Heart right ventricle (tissue), 16 donors: ENCODE data around the gene FILIP1L. TPM values are rescaled to one million over a fixed set of nuclear protein-coding genes. Genes with fewer than 3 reads are reported as not detected.

Experiments
- ATAC-seq, 8 donors: fragments of 200-7000 bp; cut with Tn5 transposase; one replicate each; pipeline ENCODE4 v1.9.1; 2020; ENCODE audit warnings: mild to moderate bottlenecking in 8 of 8, moderate library complexity in 8 of 8, moderate number of reproducible peaks in 1 of 8
- DNase-seq, 2 donors: peaks; one replicate each; pipeline ENCODE4 v3.0.0-alpha.2; 2020
- H3K27ac ChIP-seq, 10 donors: fragments of 200-600 bp; sonication (generic) in 2 of 10; one replicate each; pipeline versions ENCODE4 v1.5.0 to v1.8.0; 2020 to 2022; ENCODE audit warnings: mild to moderate bottlenecking in 3 of 10
- H3K27me3 ChIP-seq, 7 donors: fragments of 200-600 bp; one replicate each; pipeline ENCODE4 v1.8.0; 2021 to 2022; ENCODE audit warnings: mild to moderate bottlenecking in 2 of 7
- H3K36me3 ChIP-seq, 9 donors: fragments of 200-600 bp; sonication (generic) in 1 of 9; one replicate each; pipeline versions ENCODE4 v1.5.0 to v1.8.0; 2020 to 2022; ENCODE audit warnings: mild to moderate bottlenecking in 2 of 9
- H3K4me1 ChIP-seq, 9 donors: fragments of 200-600 bp; sonication (generic) in 1 of 9; one replicate each; pipeline versions ENCODE4 v1.5.0 to v1.8.0; 2020 to 2022; ENCODE audit warnings: mild to moderate bottlenecking in 4 of 9
- H3K4me3 ChIP-seq, 10 donors: fragments of 200-600 bp; sonication (generic) in 2 of 10; one replicate each; pipeline versions ENCODE4 v1.5.0 to v1.8.0; 2020 to 2022; ENCODE audit warnings: mild to moderate bottlenecking in 7 of 10, moderate library complexity in 2 of 10
- H3K9me3 ChIP-seq, 11 donors: fragments of 200-600 bp in 10 of 11; sonication (generic) in 2 of 11; one replicate each; pipeline versions ENCODE4 v1.5.0 to v1.8.0; 2013 to 2022; ENCODE audit warnings: mild to moderate bottlenecking in 2 of 11, control low read depth in 1 of 11, moderate library complexity in 1 of 11
- WGBS, 2 donors: extraction: QIAGEN DNeasy Blood & Tissue Kit; methylation state at CpG; one replicate each; pipeline ENCODE4 v1.1.7; 2013; ENCODE audit warnings: inconsistent platforms in 1 of 2; 5-methylcytosine and 5-hydroxymethylcytosine counted together
- intact Hi-C, 10 donors: fragments of 100-400 bp; cut with DNase I; formaldehyde crosslinking; loops; one replicate each; pipeline versions ENCODE4 v1.11.1 to v1.14.2; 2022
- polyA plus RNA-seq, 2 donors: library from polyadenylated mRNA; stranded (reverse); fragments of 200-250 nt; gene quantifications; one replicate each; pipeline ENCODE4 v1.2.3, GENCODE V29; 2013
- total RNA-seq, 10 donors: library from RNA; stranded (reverse); fragmentation: NEBNext Ultra II Directional in 3 of 10; extraction: Animal tissue kit (Norgen Biotek cat#: 25700) in 3 of 10; gene quantifications; one replicate each; pipeline versions ENCODE4 v1.2.1 to v1.2.4, GENCODE V29; 2021 to 2023
- TF ChIP-seq, protein P1 (sequence below), 9 donors: fragments of 200-600 bp; sonication (generic) in 2 of 9; IDR thresholded peaks; one replicate each; pipeline versions ENCODE4 v1.5.0 to v1.8.0; 2021 to 2022; ENCODE audit warnings: antibody characterized with exemption in 9 of 9, mild to moderate bottlenecking in 5 of 9, moderate library complexity in 1 of 9
- donor health status: Arrhythmogenic right ventricular cardiomyopathy.
- donor health status: ischemic (EF 13 %, LVEDD 7.1; RV severe dilation, severe dysfunction).
- donor health status: healthy with polysubstance abuse.
- donor health status: DM: no; HTN: yes; CAD: no.
- donor health status: DM: no; HTN: no; CAD: no.
- donor health status: ischemic (EF 25% LVEDD 6.9; RV normal size, moderate dysfunction).
- donor health status: ischemic (EF 25% LVEDD 5.7; RV mildly dilated, moderate dysfunction).
- donor health status: healthy.
- donor health status: DM: yes; HTN: yes; CAD: no.
- donor health status: Ischemic cardiomyopathy.
- donor health status: ischemic (EF 35%, LVEDD 5.7; RV mildly dilated, moderate dysfunction).
- donor health status: nonischemic (EF 11% LVEDD 7.7; RV severe dilation, severe dysfunction).
- donor health status: DM: yes; HTN: yes; CAD: no.
- donor health status: PGD.
- donor health status: ischemic (EF 29% LVEDD 5.4; RV normal size, mild dysfunction).
- donor health status: nonischemic (EF 23%, LVEDD 6.1; RV moderate dilation, normal function).

The FILIP1L gene
- total and polyA plus RNA-seq, 12 donors, result 15.9 to 134 (median 64.3) TPM

GRCh38 chr3:99958222-99958912 lies 155.9 kb downstream of the FILIP1L start:
- intact Hi-C loops, result no loop called here
- Histone ChIP-seq H3K27ac (peak overlapping the region in 5 of 10 donors; percentile 34 to 67 (median 57)), H3K36me3 (no peaks in the 10 kb centered on the region), H3K4me3 (no peak overlapping the region), H3K9me3 (no peaks in the 10 kb centered on the region), H3K27me3 (no peaks in the 10 kb centered on the region), H3K4me1 (peaks cover 4 to 73% (median 46%) of the 10 kb centered on the region in 9 donors)
- WGBS, 2 donors, result 56 to 65% methylated on average over 3 of the region's 3 CpGs
- TF ChIP-seq, protein P1, sequence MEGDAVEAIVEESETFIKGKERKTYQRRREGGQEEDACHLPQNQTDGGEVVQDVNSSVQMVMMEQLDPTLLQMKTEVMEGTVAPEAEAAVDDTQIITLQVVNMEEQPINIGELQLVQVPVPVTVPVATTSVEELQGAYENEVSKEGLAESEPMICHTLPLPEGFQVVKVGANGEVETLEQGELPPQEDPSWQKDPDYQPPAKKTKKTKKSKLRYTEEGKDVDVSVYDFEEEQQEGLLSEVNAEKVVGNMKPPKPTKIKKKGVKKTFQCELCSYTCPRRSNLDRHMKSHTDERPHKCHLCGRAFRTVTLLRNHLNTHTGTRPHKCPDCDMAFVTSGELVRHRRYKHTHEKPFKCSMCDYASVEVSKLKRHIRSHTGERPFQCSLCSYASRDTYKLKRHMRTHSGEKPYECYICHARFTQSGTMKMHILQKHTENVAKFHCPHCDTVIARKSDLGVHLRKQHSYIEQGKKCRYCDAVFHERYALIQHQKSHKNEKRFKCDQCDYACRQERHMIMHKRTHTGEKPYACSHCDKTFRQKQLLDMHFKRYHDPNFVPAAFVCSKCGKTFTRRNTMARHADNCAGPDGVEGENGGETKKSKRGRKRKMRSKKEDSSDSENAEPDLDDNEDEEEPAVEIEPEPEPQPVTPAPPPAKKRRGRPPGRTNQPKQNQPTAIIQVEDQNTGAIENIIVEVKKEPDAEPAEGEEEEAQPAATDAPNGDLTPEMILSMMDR (IDR thresholded peaks at IDR 0.05), result no peak
- ATAC-seq (peak in 4 of 8 donors; percentile 44 to 65 (median 62)), DNase-seq (no peak)

DNA sequence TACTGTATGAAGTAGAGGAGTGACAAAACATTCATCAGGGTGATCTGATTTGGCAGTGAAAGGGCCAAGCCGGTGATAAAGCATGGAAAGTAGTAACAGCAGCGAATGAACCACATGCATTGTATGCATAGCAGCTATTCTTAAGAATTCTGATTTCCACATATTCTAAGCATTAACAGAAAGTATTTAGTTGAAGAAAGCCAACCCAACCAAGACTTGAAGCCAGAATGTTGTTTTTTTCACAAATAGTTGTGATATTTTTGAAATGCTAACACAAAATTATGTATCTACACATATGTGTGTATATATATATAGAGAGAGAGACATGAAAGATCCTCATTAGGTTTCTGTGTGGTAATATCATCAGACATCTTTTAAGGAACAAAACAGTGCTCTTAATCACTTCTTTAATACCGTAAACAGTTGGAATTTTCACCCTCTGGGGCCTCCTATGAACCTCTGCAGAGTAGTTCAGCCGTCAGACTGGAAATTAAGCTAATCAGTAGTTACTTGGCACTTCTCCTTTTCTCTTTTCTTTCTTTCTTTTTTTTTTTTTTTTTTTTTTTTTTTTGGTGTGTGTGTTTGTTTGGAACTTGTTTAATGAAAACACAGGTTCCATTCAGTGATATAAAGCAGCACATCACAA lies 157.0 kb downstream of the FILIP1L start:
- no peaks in the 10 kb centered on the region for H3K9me3 ChIP-seq
- TF ChIP-seq, protein P1 (IDR thresholded peaks at IDR 0.05), result no peak
- intact Hi-C loops, result no loop called here
- no peak overlapping the region for H3K4me3 ChIP-seq
- no peaks in the 10 kb centered on the region for H3K27me3 ChIP-seq
- 74% methylated on average over 4 of the region's 4 CpGs for WGBS, 2 donors
- ATAC-seq (no peak), DNase-seq (no peak)
- H3K36me3 ChIP-seq, result no peaks in the 10 kb centered on the region
- peaks cover 4 to 76% (median 48%) of the 10 kb centered on the region in 9 donors for H3K4me1 ChIP-seq
- peak overlapping the region in 3 of 10 donors; percentile 27 to 67 (median 40) for H3K27ac ChIP-seq

DNA sequence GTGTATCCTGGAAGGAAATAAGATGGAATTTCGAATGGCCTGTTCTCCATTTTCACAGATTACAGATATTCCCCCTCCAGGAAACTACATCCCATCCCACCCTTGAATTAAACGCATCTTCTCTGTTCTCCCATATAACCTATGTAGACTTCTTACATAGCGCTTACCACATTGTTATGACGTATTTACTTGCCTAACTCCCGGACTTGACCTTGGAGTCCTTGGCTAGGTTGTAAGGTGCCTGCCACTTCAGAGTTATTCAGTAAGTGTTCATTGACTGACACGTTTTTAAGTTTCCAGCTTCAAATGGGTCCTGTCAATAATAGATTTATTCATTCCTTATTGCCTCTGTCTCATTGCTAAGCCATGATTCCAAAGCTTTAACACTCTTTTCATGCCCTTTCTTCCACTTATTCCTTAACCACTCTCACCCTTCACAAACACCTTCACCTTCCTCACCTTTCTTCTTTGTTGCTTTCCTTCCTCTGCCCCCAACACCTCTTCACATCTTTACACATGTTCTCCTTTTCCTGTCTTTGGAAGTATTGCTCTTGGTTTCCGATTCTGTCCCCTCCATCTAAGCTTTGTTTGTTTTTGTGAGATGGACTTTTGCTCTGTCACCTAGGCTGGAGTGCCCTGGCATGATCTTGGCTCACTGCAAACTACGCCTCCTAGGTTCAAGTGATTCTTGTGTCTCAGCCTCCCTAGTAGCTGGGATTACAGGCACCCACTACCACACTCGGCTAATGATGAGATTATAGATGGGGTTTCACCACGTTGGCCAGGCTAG lies 158.3 kb downstream of the FILIP1L start:
- TF ChIP-seq, protein P1 (IDR thresholded peaks at IDR 0.05), result no peak
- 91 to 93% methylated on average over 10 of the region's 10 CpGs for WGBS, 2 donors
- Histone ChIP-seq H3K4me3 (no peak overlapping the region), H3K4me1 (peaks cover 0 to 63% (median 39%) of the 10 kb centered on the region in 9 donors), H3K36me3 (no peaks in the 10 kb centered on the region), H3K27ac (peak overlapping the region in 4 of 10 donors; percentile 3 to 69 (median 42)), H3K27me3 (no peaks in the 10 kb centered on the region), H3K9me3 (no peaks in the 10 kb centered on the region)
- intact Hi-C loops, result no loop called here
- ATAC-seq (no peak), DNase-seq (no peak)

DNA sequence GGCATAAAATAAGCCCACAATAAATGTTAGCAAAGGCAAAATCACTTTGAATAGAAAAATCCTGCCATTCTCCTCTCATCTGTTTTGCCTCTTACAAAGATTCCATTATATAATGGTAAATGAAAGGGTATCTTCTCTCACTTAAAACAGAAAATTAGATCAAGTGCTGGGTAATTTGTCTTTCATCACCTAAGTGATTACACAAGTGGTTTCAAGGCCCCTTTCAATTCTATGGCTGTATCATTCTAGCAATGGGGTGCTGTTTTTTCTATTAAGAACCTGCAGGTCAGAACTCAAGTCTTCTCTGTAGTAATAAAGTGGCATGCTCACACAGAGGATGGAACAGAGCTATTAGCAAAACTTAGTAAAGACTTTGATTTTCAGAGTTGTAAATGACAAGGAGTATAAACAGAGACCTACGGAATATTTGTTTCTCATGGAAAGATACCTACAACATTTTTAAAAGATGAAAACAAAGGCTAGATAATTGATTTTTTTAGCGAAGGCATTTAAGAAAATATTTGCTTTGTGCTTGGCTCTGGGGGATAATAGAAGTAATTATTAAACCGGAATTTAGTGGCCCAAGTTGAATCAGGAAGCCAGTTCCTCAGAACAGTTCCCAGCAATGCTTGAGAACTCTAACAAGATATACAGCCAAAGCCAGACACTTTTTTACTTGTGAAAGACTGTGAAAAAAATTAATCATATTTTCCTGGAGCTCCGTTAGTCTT lies 159.2 kb downstream of the FILIP1L start:
- TF ChIP-seq, protein P1 (IDR thresholded peaks at IDR 0.05), result no peak

More for the DNA sequence above, 159.2 kb downstream of the FILIP1L start:
- ATAC-seq, result peak in 1 of 8 donors; percentile 18
- Histone ChIP-seq H3K36me3 (no peaks in the 10 kb centered on the region), H3K4me1 (peaks cover 0 to 54% (median 31%) of the 10 kb centered on the region in 9 donors), H3K9me3 (no peaks in the 10 kb centered on the region), H3K27ac (peak overlapping the region in 4 of 10 donors; percentile 3 to 69 (median 42)), H3K27me3 (no peaks in the 10 kb centered on the region), H3K4me3 (no peak overlapping the region)
- no peak for DNase-seq
- 64 to 65% methylated on average over 4 of the region's 4 CpGs for WGBS, 2 donors
- intact Hi-C loops, result no loop called here
